ENCODE measurements around the gene LRP8. TPM values are rescaled to one million over a fixed set of nuclear protein-coding genes. Genes with fewer than 3 reads are reported as not detected.

Gene LRP8
- total and polyA plus RNA-seq, 4 donors, result 0.15 to 0.75 (median 0.29) TPM

DNA sequence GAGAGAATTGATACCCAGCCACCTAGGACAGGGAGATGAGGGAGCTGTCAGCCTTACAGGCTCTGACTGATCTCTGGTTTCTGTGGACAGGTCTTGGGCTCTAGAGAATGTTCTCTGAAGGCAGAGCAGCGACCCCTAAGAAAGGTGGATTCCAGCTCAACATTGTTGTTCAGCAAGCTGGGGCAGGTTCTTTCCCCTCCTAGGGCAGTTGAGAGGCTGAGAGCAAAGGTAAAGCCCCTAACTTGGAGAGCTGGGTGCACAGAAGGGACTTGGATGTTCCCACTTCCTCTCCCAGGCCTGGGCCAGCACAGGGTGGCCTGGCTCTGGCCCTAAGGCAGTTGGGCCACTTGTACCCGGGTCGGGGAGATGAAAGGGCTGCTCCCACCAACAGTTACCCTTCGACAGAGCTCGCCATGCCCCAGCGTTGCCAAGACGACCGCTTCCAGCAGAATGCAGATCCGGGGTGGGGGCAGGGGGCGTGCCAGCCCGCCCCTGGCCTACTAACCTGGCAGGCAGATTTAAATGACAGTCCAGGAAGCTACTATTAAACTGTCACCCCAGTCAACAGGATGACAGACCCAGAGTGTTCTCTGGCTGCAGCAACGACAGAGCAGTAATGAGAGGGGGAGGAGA lies 31.6 kb downstream of the LRP8 start:
- no peaks in the 10 kb centered on the region for H3K36me3 ChIP-seq (ENCODE audit: control insufficient read depth in 4 of 4, insufficient read depth in 3 of 4, low read depth in 1 of 4, low read length in 3 of 4)
- no peak overlapping the region for H3K4me3 ChIP-seq (ENCODE audit: low read depth in 1 of 3, low read length in 3 of 3)
- no peak overlapping the region for H3K27ac ChIP-seq (ENCODE audit: low read depth in 1 of 2, low read length in 2 of 2)
- H3K9ac ChIP-seq (ENCODE audit: low read depth in 1 of 2, low read length in 2 of 2), result no peak overlapping the region
- no peak for DNase-seq (ENCODE audit: low spot score)
- no peaks in the 10 kb centered on the region for H3K9me3 ChIP-seq (ENCODE audit: control insufficient read depth in 4 of 4, low read length in 3 of 4)
- WGBS, result 78% methylated on average over 12 of the region's 12 CpGs
- H3K4me1 ChIP-seq (ENCODE audit: control insufficient read depth in 4 of 4, insufficient read depth in 4 of 4, low read length in 3 of 4), result no peaks in the 10 kb centered on the region
- H3K27me3 ChIP-seq (ENCODE audit: control insufficient read depth in 4 of 4, insufficient read depth in 4 of 4, low read length in 3 of 4), result no peaks in the 10 kb centered on the region
- TF ChIP-seq ATF3 (IDR thresholded peaks at IDR 0.05) (no peak), FOXA1 (IDR thresholded peaks at IDR 0.05) (no peak), SP1 (IDR thresholded peaks at IDR 0.05) (no peak), NR2F2 (IDR thresholded peaks at IDR 0.05) (no peak), FOXA2 (IDR thresholded peaks at IDR 0.05) (no peak), RXRA (IDR thresholded peaks at IDR 0.05) (no peak), JUND (IDR thresholded peaks at IDR 0.05) (no peak), ZBTB33 (IDR thresholded peaks at IDR 0.05) (no peak), MAX (IDR thresholded peaks at IDR 0.05) (no peak), GABPA (IDR thresholded peaks at IDR 0.05 in 1 of 2, conservative IDR thresholded peaks at IDR 0.05 in 1 of 2) (no peak), HNF4A (conservative IDR thresholded peaks at IDR 0.05) (no peak)

DNA sequence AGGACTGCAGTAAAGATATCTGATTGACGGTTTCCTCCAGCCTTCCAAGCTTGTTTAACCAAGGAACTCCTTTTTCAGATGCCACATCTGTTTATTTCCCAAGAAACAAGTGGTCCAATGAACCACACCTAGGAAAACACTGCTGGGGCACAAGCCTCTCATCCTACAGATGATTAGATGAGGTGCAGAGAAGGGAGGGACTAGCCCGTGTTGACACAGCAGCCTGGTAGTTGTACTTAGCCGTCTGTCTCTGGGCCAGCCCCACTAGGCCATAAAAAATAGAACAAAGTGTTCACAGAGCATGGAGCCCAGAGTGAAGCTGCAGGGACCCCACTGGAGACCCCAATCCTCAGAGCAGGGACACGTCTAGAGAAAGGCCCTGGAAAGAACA lies 32.1 kb downstream of the LRP8 start:
- H3K27ac ChIP-seq (ENCODE audit: low read depth in 1 of 2, low read length in 2 of 2), result no peak overlapping the region
- no peak for DNase-seq (ENCODE audit: low spot score)

More for the DNA sequence above, 32.1 kb downstream of the LRP8 start:
- H3K9me3 ChIP-seq (ENCODE audit: control insufficient read depth in 4 of 4, low read length in 3 of 4), result no peaks in the 10 kb centered on the region
- no peak overlapping the region for H3K9ac ChIP-seq (ENCODE audit: low read depth in 1 of 2, low read length in 2 of 2)
- H3K4me1 ChIP-seq (ENCODE audit: control insufficient read depth in 4 of 4, insufficient read depth in 4 of 4, low read length in 3 of 4), result no peaks in the 10 kb centered on the region
- no peak for TF ChIP-seq RXRA (IDR thresholded peaks at IDR 0.05)
- no peak for TF ChIP-seq GABPA (IDR thresholded peaks at IDR 0.05 in 1 of 2, conservative IDR thresholded peaks at IDR 0.05 in 1 of 2)
- TF ChIP-seq MAX (IDR thresholded peaks at IDR 0.05), result no peak
- TF ChIP-seq HNF4A (conservative IDR thresholded peaks at IDR 0.05), result no peak
- TF ChIP-seq NR2F2 (IDR thresholded peaks at IDR 0.05), result no peak
- no peak for TF ChIP-seq RAD21 (IDR thresholded peaks at IDR 0.05)
- no peak for TF ChIP-seq YY1 (IDR thresholded peaks at IDR 0.05)
- no peak for TF ChIP-seq FOXA1 (IDR thresholded peaks at IDR 0.05)
- TF ChIP-seq JUND (IDR thresholded peaks at IDR 0.05), result no peak
- TF ChIP-seq FOXA2 (IDR thresholded peaks at IDR 0.05), result no peak
- TF ChIP-seq TAF1 (conservative IDR thresholded peaks at IDR 0.05), result no peak
- TF ChIP-seq SP1 (IDR thresholded peaks at IDR 0.05), result no peak
- TF ChIP-seq ZBTB33 (IDR thresholded peaks at IDR 0.05), result no peak
- no peak for TF ChIP-seq ATF3 (IDR thresholded peaks at IDR 0.05)
- no peak for TF ChIP-seq EGR1 (IDR thresholded peaks at IDR 0.05; ENCODE audit: low read depth in 2 of 2)
- TF ChIP-seq CTCF (IDR thresholded peaks at IDR 0.05; ENCODE audit: low read depth, low read length, missing input control), result no peak
- no peak for TF ChIP-seq REST (IDR thresholded peaks at IDR 0.05)
- no peak for TF ChIP-seq HNF4G (IDR thresholded peaks at IDR 0.05)
- WGBS, result 69% methylated on average over 4 of the region's 4 CpGs
- H3K4me3 ChIP-seq (ENCODE audit: low read depth in 1 of 3, low read length in 3 of 3), result no peak overlapping the region
- H3K27me3 ChIP-seq (ENCODE audit: control insufficient read depth in 4 of 4, insufficient read depth in 4 of 4, low read length in 3 of 4), result no peaks in the 10 kb centered on the region
- H3K36me3 ChIP-seq (ENCODE audit: control insufficient read depth in 4 of 4, insufficient read depth in 3 of 4, low read depth in 1 of 4, low read length in 3 of 4), result no peaks in the 10 kb centered on the region
